ENCODE results near the gene STIMATE.

Gene STIMATE

GRCh38 chr3:52789746-52790040 is 107.7 kb downstream of the STIMATE start:
- no peak for DNase-seq

GRCh38 chr3:52788890-52789745 is 108.2 kb downstream of the STIMATE start:
- DNase-seq = no peak

- no peak for DNase-seq
Measured at GRCh38 chr3:52787672-52788625, 109.4 kb downstream of the STIMATE start.

- no peak for DNase-seq
Measured at GRCh38 chr3:52787246-52787645, 110.1 kb downstream of the STIMATE start.

Measured in SHP77 treated with DMSO at 0.1 percent for 48 hours (cell line).